Measurements from ENCODE around the gene PPY. TPM values are rescaled to one million over a fixed set of nuclear protein-coding genes. Genes with fewer than 3 reads are reported as not detected.
"Not testable (repeated sequence)": the region's sequence is repeated elsewhere in the genome, so short reads cannot be mapped to it uniquely, and the experiment has no call there.

The PPY gene, protein sequence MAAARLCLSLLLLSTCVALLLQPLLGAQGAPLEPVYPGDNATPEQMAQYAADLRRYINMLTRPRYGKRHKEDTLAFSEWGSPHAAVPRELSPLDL
- not detected for polyA plus RNA-seq (ENCODE audit: insufficient read length)

DNA sequence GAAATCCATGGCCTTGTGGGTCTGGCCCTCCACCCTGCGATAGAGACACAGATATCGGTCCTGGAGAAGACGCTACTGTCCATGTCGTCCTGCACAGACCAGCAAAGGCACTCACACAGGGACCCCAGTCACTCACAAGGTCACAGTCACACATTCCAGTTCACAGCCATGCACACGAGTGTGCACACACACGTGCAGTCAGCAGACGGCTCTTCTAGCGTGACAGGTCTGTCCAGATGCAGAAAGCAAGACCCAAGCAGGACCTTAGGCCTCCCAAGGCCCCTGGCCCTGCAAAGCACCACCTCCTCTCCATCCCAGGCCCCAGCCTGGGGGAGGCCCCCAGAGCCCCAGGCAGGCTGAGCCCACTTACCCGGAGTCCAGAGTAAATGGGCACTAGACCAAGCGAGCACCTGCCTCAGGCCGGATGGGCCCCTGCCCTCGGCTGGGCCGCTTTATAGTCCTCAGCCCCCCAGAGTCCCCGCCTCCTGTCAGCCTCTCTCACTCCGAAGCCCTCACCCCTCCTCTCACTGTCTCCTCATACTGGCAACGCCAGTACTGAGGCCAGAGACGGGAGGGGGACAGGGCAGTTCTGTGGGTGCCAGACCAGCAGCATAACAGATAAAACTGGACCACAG lies at the start of gene PPY:
Gene PPY, minus strand, starts transcription at position 426 of the 635 bp plus-strand sequence. CDS start 822 bp downstream, outside the sequence.
- no peak for DNase-seq

DNA sequence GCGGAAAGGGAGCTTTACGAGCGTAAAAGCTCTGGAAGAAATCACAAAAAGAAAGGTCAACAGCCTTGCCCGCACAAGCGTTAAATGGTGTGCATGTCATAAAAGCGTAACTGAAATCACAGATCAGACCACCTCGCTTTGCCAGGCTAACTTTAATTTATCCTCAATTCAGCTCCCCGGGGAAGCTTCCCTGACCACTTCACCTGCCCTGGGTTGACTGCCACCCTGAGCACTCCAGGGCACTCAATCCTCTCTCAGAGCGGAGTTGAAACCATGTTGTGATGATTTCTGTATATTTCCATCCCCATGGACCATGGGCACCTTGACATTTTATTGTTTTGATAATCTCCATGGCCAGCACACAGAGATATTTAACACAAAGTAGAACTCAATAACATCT lies 46.0 kb upstream of the PPY start:
- no peak for DNase-seq

DNA sequence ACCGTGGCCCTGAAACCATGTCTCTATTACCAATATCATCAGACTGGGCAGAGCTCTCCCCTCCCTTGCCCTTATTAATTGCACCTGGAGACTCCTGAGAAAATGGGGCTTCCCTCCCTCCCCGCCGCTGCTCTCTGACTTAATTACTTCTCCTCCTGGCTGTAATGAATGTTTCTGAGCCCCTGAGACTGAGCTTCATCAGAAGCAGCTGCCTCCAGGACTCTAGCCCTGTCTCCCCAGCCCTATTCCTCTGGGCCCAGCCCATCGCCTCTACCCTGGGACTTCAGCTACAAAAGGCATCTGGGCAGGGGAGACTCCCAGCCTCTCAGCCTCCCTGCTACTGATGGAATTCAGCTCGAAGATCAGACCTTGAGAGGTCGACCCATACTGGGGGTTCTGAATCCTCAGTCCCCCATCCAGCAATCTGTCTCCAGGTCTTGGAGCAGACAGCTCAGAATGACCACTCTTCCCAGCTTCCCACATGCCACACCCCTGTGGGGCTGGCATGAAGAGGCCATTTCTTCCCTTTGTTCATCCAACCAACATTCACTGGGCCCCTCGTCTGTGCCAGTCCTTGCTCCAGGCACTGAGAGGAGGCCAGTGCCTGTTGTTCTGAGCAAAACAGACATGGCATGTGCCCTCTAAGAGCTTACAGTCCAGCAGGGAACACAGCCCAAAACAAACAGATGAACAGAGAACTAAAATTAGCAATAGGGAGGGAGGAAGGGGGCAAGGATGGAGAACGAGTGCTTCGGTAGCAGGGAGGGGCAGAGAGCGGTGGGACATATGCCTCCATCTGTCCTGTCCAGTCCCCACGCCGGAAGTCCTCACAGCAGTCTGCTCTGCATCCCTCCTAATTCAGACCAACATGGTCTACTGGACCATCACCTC lies 45.1 kb upstream of the PPY start:
- DNase-seq, result no peak

DNA sequence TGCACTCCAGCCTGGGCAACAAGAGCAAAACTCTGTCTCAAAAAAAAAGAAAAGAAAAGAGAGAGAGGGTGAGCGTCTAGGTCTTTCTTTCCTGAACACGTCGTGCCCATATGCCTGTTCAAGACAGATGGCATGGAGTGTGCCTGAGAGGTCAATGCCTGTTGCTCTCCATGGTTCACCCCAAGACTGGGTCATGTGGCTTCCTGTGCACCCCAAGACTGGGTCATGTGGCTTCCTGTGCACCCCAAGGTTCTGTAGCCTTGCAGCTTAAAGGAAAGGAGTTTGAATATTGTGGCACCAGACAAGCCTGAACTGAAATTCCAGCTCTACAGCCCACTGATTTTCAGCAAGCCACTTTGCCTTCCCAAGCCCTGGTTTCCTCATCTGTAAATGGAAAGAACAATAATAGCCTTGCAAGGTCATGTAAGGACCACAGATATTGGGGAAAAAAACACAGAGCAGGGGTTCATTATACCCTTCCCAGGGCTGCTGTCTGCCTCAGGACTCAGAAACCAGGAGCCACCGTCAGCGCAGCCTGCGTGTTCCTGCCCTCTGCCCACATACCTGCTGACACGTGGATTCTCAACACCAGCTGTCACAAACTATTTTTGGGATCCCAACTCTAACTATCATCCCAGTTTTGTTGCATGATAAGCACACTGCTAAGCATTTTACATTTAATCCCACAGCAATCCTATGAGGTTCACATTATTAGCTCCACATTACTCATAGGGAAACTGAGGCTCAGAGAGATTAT lies 44.1 kb upstream of the PPY start:
- no peak for DNase-seq

DNA sequence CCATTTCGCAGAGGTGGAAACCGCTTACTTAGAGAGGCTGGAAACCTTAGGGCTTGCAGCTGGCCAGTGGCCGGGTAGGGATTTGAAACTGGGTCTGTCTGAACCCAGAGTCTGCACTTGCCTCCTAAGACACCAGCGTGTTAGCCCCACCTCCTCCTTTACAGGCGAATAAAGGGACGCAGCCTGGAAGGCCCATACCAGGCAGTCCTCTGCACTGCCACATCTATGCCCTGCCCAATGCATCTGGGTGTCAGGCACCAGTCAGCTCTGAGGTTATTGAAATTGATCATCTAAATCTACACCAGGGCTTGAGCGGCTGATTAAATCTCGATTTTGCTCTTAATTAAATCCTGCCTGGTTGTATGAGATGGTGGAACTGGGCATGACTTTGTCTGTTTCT lies 42.2 kb upstream of the PPY start:
- DNase-seq, result no peak

DNA sequence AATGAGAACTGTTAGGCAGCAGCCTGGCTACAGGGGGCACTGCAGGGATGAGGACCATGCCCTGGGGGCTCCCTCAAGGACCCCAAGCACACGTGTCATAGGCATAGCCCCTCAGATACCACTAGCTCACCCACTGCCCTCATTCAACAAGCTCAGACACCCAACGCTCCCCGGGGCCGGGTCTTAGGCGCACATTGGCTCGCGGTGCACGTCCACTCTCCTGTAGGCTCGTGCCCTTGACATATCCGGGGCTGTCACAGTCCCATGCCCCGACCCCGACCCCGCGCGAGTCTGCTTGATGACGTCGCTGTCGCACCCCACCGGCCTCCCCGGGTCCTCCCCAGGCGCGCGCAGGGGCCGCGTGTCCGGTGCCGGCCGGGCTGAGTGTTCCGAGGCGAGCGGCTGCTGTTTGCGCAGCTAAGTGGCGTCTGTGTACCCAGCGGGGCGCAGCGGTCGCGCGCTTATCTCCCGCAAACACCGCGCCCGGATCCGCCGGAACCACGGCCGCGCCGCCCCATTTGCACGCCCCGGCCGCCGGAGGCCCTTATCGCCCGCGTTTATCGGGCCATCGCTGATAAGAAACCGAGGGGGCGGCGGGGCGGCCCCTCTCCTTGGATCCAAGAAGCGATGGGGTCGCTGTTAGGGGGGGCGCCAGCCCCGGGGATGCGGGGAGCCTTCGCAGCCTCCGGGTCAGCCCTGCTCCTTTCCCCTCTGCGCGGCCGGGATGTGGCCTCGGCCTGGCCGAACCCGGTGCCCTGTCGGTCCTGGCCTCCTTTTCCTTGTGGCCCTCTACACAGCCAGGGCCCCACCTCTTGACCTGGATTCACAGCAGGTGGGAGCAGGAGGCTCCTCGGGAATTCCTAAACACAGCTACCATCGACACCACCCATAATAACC lies 41.5 kb upstream of the PPY start:
- DNase-seq, result no peak

DNA sequence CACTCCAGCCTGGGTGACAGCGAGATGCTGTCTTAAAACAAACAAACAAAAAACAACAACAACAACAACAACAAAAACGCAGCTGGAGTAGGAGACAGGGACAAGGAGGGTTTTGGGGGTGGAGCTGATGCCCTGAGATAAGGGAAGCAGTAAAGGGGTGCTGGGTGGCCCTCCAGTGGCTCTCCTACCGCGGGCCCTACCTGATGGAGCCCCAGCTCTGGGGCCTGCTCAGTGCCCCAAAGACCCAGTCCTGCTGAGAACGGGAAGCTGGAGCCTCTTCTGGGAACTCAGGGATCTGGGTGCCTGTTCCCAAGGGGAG lies 40.9 kb upstream of the PPY start:
- DNase-seq, result no peak

DNA sequence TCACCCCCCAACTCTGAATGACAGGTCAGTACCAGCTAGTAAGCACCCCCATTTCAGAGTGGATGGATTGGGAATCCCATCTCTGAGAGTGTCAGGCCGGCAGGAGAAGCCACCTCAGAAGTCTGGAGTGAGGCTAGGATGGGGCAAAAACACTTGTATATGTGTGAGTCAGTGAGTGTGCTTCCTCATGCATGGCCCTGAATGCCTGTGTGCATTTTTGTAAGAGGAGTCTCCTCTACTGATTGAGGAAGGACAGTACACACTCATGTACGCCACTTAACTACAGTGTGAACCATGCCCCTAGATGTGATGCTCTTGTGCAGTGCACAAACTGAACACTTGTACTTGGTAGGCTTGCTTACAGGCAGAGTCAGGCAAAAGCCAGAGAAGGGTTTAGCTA lies 39.9 kb upstream of the PPY start:
- no peak for DNase-seq

DNA sequence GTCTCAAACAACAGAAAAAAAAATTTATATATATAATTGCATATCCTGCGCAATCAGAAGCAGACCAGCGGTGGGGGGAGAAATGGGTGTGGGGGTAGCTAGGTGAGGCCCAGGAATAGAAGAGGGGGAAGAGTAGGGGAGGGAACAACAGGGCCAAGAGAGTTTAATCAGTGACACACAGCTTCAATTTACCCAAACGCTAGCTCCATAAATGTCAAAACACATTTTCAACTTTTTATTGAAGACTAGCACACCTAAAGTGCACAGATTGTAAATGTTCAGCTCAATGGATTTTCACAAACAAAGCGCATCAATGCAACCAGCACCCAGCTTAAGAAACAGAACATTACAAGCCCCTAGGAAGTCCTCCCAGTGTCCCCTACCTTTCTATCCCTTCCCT lies 37.4 kb upstream of the PPY start:
- no peak for DNase-seq

DNA sequence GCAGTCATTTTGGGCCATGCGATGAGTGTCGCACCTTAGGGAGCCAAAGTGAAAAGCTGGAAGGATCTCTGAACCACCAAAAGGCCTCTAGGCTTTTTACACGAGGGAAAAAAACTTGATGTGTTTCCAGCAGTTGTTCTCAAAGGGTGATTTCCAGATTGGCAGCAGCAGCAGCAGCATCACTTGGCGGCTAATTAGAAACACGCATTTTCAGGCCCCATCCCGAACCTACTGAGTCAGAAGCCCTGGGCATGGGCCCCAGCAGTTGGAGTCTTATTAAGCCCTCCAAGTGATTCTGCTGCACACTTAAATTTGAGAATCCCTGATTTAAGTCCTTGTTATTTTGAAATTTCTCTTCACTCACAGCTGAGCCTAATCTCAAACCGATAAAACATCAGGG lies 36.7 kb upstream of the PPY start:
- DNase-seq, result no peak

DNA sequence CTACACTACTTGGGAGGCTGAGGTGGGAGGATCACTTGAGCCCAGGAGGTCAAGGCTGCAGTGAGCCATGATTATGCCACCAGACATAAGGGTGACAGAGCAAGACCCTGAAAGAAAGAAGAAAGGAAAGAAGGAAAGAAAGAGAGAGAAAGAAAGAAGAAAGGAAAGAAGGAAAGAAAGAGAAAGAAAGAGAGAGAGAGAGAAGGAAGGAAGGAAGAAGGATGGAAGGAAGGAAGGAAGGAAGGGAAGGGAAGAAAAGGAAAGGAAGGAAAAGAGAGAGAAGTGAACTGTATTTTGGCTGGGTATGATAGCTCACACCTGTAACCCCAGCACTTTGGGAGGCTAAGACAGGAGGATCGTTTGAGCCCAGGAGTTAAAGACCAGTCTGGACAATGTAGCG lies 35.8 kb upstream of the PPY start:
- DNase-seq, result no peak

DNA sequence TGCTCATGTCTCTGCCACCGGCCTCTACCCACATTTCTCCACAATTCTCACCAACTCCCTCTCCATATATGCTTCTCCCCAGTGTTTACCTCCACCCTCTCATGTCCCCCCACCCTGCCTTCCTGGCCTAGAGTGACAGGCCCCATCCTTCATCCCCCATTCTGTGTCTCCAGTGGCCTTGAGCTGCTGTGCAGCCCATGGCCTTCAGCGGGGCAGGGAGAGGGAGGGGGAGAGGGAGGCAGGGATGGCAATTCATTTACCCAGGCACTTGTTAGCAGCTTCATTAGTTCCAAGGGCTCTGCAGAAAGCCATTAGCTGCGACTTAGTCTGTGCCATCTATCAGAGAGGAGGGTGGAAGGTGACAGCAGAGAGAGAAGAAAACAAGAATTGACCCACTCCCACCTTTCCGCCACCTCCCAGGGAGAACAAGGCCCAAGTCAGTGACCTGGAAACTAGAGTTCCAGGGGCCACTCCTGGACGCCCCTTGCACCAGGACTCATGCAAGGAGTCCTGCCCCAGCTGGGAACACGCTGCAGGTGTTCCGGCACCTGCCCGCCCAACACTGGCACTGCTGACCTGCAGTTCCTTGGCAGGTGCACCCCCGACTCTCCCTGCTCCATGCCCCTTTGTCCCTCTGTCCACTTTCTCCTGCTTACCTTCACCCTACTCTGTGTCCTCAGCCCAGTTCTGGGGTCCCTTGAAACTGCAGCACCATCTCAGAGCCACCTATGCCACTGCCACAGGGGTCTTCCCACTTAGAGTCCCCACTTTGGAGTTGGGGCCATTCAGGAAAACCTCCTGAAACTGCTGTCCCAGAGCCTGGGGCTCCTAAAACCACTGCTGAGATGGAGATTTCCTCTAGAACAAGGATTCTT lies 34.9 kb upstream of the PPY start:
- no peak for DNase-seq

DNA sequence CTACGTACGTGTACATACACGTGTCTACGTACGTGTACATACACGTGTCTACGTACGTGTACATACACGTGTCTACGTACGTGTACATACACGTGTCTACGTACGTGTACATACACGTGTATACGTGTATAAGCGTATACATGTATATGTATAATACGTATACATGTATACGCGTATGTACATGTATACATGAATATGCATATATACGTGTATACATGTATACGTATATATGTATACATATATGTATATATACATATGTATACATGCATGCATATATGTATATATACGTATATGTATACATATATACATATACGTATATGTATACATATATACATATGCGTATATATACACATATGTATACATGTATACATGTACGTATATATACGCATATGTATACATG lies 33.6 kb upstream of the PPY start:
- no peak for DNase-seq

DNA sequence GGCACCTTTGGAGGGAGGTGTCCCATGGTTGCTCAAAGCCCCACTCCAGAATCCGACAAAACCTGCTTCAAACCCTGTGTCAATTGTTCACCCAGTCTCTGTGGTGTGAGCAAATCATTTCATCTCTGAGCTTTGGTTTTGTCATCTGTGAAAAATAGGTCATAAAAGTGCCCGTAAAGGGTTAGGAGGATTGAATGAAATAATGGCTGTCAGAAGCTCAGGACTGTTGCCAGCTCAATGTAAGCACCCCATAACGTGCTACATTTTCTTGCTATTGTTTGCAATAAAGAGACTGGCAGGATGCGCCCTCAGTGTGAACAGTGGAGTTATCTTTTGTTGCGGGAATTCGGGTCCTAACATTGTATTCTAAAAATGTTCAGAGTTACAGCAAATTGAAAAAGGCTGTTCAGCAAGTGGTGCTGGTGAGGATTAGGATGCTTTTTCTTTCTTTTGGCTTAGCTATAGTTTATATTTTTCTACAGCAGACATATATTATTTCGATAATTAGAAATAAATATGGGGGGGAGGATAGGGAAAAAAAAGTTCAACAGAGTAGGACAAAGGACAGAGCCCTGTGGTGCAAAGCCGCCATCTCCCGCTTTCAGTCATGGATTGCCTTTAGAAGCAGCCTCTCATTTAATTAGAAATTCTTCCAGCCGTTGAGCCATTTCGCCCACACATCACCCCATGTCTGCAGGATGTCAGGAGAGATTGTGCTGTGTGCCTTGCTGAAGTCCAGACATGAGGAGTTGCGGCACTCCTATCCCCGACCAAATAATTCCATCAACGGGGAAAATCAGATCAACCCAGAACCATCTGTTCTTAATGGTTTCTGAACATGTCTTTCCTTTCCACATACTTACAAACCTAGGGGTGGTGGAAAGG lies 32.3 kb upstream of the PPY start:
- no peak for DNase-seq

DNA sequence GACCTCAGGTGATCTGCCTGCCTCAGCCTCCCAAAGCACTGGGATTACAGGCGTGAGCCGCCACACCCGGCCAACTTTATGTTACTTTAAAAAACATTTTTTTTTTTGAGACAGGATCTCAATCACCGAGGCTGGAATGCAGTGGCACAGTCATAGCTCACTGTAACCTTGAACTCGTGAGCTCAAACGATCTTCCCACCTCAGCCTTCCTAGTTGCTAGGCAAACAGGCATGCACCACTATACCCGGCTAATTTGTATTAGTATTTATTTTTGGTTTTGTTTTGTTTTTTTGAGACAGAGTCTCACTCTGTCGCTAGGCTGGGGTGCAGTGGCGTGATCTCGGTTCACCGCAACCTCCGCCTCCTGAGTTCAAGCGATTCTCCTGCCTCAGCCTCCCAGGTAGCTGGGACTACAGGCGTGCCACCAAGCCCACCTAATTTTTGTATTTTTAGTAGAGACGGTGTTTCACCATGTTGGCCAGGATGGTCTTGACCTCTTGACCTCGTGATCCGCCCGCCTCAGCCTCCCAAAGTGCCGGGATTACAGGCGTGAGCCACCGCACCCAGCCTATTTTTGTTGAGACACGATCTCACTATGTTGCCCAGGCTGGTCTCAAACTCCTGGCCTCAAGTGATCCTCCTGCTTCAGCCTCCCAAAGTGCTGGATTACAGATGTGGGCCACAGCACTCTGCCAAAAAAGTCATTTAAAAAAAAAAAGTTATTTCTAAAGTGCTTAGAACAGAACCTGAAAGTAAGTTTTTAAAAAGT lies 30.4 kb upstream of the PPY start:
- DNase-seq, result not testable (repeated sequence)

DNA sequence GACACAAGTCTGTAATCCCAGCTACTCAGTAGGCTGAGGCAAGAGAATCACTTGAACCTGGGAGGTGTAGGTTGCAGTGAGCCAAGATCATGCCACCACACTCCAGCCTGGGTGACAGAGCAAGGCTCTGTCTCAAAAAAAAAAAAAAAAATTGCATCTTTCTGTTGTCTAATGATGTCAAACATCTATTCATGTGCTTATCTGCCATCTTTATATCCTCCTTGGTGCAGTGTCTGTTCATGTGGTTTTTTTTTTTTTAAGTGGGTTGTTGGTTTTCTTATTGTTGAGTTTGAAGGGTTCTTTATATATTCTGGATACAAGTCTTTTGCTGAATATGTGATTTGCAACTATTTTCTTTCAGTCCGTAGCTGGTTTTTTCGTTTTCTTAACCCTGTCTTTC lies 29.2 kb upstream of the PPY start:
- not testable (repeated sequence) for DNase-seq

DNA sequence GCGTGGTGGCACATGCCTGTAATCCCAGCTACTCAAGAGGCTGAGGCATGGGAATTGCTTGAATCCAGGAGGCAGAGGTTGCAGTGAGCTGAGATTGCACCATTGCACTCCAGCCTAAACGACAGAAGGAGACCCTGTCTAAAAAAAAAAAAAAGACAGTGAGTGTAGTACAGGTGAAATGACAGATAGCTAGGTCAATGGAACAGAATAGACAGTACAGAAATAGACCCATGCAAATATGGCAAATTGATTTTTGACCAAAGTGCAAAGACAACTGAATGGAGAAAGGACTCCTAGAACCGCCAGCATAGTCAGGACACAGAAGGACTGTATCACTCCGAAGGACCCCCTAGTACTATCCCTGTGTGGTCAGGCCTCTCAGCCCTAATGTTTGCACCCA lies 28.1 kb upstream of the PPY start:
- DNase-seq, result no peak

DNA sequence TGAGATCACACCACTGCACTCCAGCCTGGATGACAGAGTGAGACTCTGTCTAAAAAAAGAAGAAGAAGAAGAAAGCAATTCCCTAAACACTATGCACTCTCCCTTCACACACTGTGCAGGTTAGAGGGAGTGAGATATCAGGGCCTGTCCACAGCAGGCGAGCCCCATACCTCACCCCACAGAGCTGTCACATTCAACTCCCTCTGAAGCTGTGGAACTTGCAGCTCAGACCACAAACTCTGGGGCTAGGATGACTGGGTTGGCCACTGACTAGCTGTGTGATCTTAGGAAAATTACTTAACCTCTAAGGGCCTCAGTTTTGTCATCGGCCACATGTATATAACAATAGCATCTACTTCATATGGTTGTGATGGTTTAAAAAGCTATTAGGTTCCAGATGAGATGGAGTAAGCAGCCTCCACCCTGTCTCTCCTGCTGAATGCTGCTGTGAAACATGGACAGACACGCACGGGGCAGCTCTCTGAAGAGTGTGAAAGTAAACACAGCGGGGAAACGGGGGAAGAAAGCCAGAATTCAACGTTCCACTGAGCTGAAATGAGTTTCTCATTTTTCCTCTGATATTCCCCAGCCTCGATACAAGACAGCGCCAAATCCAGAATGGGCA lies 25.1 kb upstream of the PPY start:
- no peak for DNase-seq

DNA sequence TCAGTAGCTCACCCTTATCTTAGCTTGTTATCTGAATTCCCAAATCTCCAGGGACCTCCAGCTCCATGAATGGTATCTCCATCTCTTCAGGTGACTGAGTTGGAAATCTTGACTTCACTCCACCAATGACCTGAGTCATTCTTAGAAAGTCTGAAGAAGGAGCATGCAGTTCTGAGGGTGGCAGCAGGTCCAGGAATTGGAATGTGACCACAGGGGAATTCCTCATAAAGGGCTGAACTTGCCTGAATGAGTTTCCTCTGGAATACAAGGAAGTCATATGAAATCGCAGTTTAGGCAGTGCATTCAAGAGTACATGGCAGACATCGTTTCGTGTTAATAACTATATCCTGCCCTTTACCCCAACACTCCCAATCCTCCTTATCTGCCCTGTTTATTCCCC lies 24.0 kb upstream of the PPY start:
- DNase-seq, result no peak

Data from hindlimb muscle (tissue), 1 donor.